CD1c-positive myeloid dendritic cell (primary cell): ENCODE results near the gene CDIPT.
A peak's percentile ranks its signal among the peaks of the same experiment; 100 is the strongest.
"Not testable (repeated sequence)": the region's sequence is repeated elsewhere in the genome, so short reads cannot be mapped to it uniquely, and the experiment has no call there.

Source experiments
- DNase-seq: peaks from one replicate; pipeline ENCODE4 v3.0.0-alpha.2; 2016; ENCODE audit errors: extremely low spot score

The CDIPT gene

GRCh38 chr16:29858149-29858849, 4.7 kb downstream of the CDIPT start:
- peak; percentile 33 for DNase-seq

GRCh38 chr16:29857133-29857760, 5.8 kb downstream of the CDIPT start:
- no peak for DNase-seq

- DNase-seq = no peak
Measured at GRCh38 chr16:29854520-29855100, 8.4 kb downstream of the CDIPT start.

- DNase-seq = peak; percentile 67
Measured at GRCh38 chr16:29852654-29853053, 10.4 kb downstream of the CDIPT start.

- no peak for DNase-seq
Measured at GRCh38 chr16:29850998-29851397, 12.0 kb downstream of the CDIPT start.

- no peak for DNase-seq
Measured at GRCh38 chr16:29849505-29849904, 13.5 kb downstream of the CDIPT start.

- peak; percentile 82 for DNase-seq
Measured at GRCh38 chr16:29848420-29849297, 14.4 kb downstream of the CDIPT start.

- DNase-seq = no peak
Measured at GRCh38 chr16:29845656-29846055, 17.4 kb downstream of the CDIPT start.

- DNase-seq = no peak
Measured at GRCh38 chr16:29844575-29845331, 18.3 kb downstream of the CDIPT start.

- DNase-seq = peak; percentile 10
Measured at GRCh38 chr16:29843931-29844330, 19.1 kb downstream of the CDIPT start.

GRCh38 chr16:29842732-29843346, 20.2 kb downstream of the CDIPT start:
- DNase-seq = no peak

GRCh38 chr16:29841631-29842030, 21.4 kb downstream of the CDIPT start:
- no peak for DNase-seq

GRCh38 chr16:29840240-29840639, 22.8 kb downstream of the CDIPT start:
- DNase-seq = no peak

- DNase-seq = no peak
Measured at GRCh38 chr16:29839822-29840221, 23.2 kb downstream of the CDIPT start.

GRCh38 chr16:29837841-29838240, 25.2 kb downstream of the CDIPT start:
- no peak for DNase-seq

- DNase-seq = no peak
Measured at GRCh38 chr16:29836623-29837022, 26.4 kb downstream of the CDIPT start.

- no peak for DNase-seq
Measured at GRCh38 chr16:29835926-29836325, 27.1 kb downstream of the CDIPT start.

- DNase-seq = no peak
Measured at GRCh38 chr16:29834079-29834478, 28.9 kb downstream of the CDIPT start.

GRCh38 chr16:29833219-29833618, 29.8 kb downstream of the CDIPT start:
- DNase-seq = not testable (repeated sequence)

- no peak for DNase-seq
Measured at GRCh38 chr16:29831490-29831889, 31.5 kb downstream of the CDIPT start.

- DNase-seq = no peak
Measured at GRCh38 chr16:29830774-29831173, 32.3 kb downstream of the CDIPT start.
